Mesendoderm (in vitro differentiated cells): Measurements from ENCODE around the gene IFFO2.
A peak's percentile ranks its signal among the peaks of the same experiment; 100 is the strongest.

Experiments
- DNase-seq: peaks from one replicate; pipeline ENCODE4 v3.0.0; 2013
- H2AK5ac ChIP-seq: 2 replicates; pipeline ENCODE4 v1.6.1; 2013; ENCODE audit warnings: low read length, inconsistent platforms
- H2BK120ac ChIP-seq: 2 replicates; pipeline ENCODE4 v1.6.1; 2013; ENCODE audit warnings: low read depth, mild to moderate bottlenecking, low read length, moderate library complexity, mixed read lengths
- H2BK15ac ChIP-seq: replicated peaks from 2 replicates; pipeline ENCODE4 v1.6.1; 2013; ENCODE audit warnings: low read depth, mild to moderate bottlenecking, moderate library complexity
- H2BK5ac ChIP-seq: 2 replicates; pipeline ENCODE4 v1.6.1; 2013; ENCODE audit warnings: low read length, inconsistent platforms
- H3K18ac ChIP-seq: 2 replicates; pipeline ENCODE4 v1.6.1; 2013; ENCODE audit warnings: mild to moderate bottlenecking, low read length, mixed read lengths
- H3K23ac ChIP-seq: one replicate; pipeline ENCODE4 v1.6.1; 2013; ENCODE audit warnings: low read length
- H3K27ac ChIP-seq: 2 replicates; pipeline ENCODE4 v1.5.1; 2013; ENCODE audit warnings: low read depth, mild to moderate bottlenecking, inconsistent platforms, low read length, moderate library complexity
- H3K27me3 ChIP-seq: 2 replicates; pipeline ENCODE4 v1.6.1; 2013; ENCODE audit warnings: low read length, control low read depth, mild to moderate bottlenecking, inconsistent platforms; ENCODE audit not compliant: insufficient read depth, poor library complexity
- H3K36me3 ChIP-seq: 2 replicates; pipeline ENCODE4 v1.6.1; 2013; ENCODE audit warnings: low read length, inconsistent platforms; ENCODE audit not compliant: control insufficient read depth, insufficient read depth
- H3K4ac ChIP-seq: one replicate; pipeline ENCODE4 v1.6.1; 2013; ENCODE audit warnings: low read depth, mild to moderate bottlenecking, low read length, moderate library complexity
- H3K4me1 ChIP-seq: 2 replicates; pipeline ENCODE4 v1.6.1; 2013; ENCODE audit warnings: low read depth, low read length, inconsistent platforms; ENCODE audit not compliant: control insufficient read depth
- H3K4me2 ChIP-seq: 2 replicates; pipeline ENCODE4 v1.6.1; 2013; ENCODE audit warnings: low read length
- H3K4me3 ChIP-seq: 2 replicates; pipeline ENCODE4 v1.5.1; 2013; ENCODE audit warnings: mild to moderate bottlenecking, low read length
- H3K56ac ChIP-seq: one replicate; pipeline ENCODE4 v1.6.1; 2013; ENCODE audit warnings: low read length
- H3K79me1 ChIP-seq: 2 replicates; pipeline ENCODE4 v1.6.1; 2013; ENCODE audit warnings: low read length, inconsistent platforms
- H3K79me2 ChIP-seq: 2 replicates; pipeline ENCODE4 v1.6.1; 2013; ENCODE audit warnings: mild to moderate bottlenecking, low read length; ENCODE audit not compliant: control insufficient read depth, insufficient read depth
- H3K9ac ChIP-seq: 2 replicates; pipeline ENCODE4 v1.6.1; 2013; ENCODE audit warnings: low read length, inconsistent platforms
- H4K5ac ChIP-seq: one replicate; pipeline ENCODE4 v1.6.1; 2013; ENCODE audit warnings: low read length
- H4K8ac ChIP-seq: one replicate; pipeline ENCODE4 v1.6.1; 2013; ENCODE audit warnings: low read depth, mild to moderate bottlenecking, control low read depth, low read length, moderate library complexity
- WGBS: extraction: QIAGEN DNeasy Blood & Tissue Kit; methylation state at CpG from one replicate; pipeline ENCODE4 v1.1.7; 2013; ENCODE audit warnings: low lambda C conversion rate, missing lambda C conversion rate; ENCODE audit not compliant: insufficient coverage; ENCODE audit errors: extremely low coverage; 5-methylcytosine and 5-hydroxymethylcytosine counted together

IFFO2 gene

GRCh38 chr1:18936471-18936813 lies 20.0 kb downstream of the IFFO2 start:
- Histone ChIP-seq H3K23ac (peak overlapping the region; percentile 85), H2BK15ac (no peak overlapping the region), H2BK120ac (no peak overlapping the region), H3K4me1 (peaks cover 9% of the 10 kb centered on the region), H2BK5ac (no peak overlapping the region), H3K18ac (no peak overlapping the region), H3K4me3 (no peak overlapping the region), H3K56ac (no peak overlapping the region), H3K9ac (no peak overlapping the region), H3K4ac (no peak overlapping the region), H3K4me2 (no peak overlapping the region), H3K27ac (no peak overlapping the region), H4K5ac (no peak overlapping the region), H3K79me1 (peaks cover 4% of the 10 kb centered on the region), H3K36me3 (no peaks in the 10 kb centered on the region), H3K79me2 (peaks cover 5% of the 10 kb centered on the region), H3K27me3 (no peaks in the 10 kb centered on the region), H2AK5ac (no peak overlapping the region), H4K8ac (no peak overlapping the region)
- no CpG with 5 or more reads among the region's 3 CpGs for WGBS
- DNase-seq: no peak

- Histone ChIP-seq H3K56ac (no peak overlapping the region), H3K27ac (no peak overlapping the region), H4K8ac (no peak overlapping the region), H2BK5ac (no peak overlapping the region), H2BK15ac (no peak overlapping the region), H3K79me2 (peaks cover 2% of the 10 kb centered on the region), H3K23ac (no peak overlapping the region), H3K4me1 (peaks cover 9% of the 10 kb centered on the region), H2BK120ac (no peak overlapping the region), H3K36me3 (no peaks in the 10 kb centered on the region), H3K79me1 (peaks cover 7% of the 10 kb centered on the region), H3K18ac (no peak overlapping the region), H3K4me2 (no peak overlapping the region), H3K4me3 (no peak overlapping the region), H3K4ac (no peak overlapping the region), H2AK5ac (no peak overlapping the region), H3K27me3 (no peaks in the 10 kb centered on the region), H4K5ac (no peak overlapping the region), H3K9ac (no peak overlapping the region)
- no peak for DNase-seq
- no CpG with 5 or more reads among the region's 14 CpGs for WGBS
Measured at GRCh38 chr1:18934205-18935000, 22.1 kb downstream of the IFFO2 start.

DNA sequence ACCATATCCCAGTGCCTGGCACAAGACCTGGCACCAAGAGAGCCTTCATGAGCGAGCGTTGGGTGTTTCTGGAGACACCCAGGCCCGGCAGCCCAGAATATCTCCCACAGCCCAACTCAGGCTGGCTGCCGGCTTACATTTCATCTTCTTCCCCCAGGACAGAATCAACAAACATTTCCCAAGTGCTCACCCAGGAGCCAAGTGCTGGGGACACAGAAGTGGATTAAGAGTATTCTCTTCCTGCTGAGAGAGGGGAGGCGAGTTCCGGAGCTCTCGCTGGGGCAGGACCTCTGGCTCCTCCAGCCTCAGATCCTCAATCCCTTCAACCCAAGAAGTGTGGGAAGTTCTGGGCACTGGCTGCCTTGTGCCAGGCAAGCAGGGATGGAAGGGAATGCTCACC lies 23.6 kb downstream of the IFFO2 start:
- H3K56ac ChIP-seq: no peak overlapping the region
- H3K79me1 ChIP-seq: peaks cover 7% of the 10 kb centered on the region
- no peak overlapping the region for H2BK5ac ChIP-seq
- H4K5ac ChIP-seq: no peak overlapping the region
- H2BK15ac ChIP-seq: no peak overlapping the region
- H2AK5ac ChIP-seq: no peak overlapping the region
- H3K9ac ChIP-seq: no peak overlapping the region
- DNase-seq: no peak
- H3K18ac ChIP-seq: no peak overlapping the region
- H3K27ac ChIP-seq: no peak overlapping the region
- no peak overlapping the region for H3K4ac ChIP-seq
- no peaks in the 10 kb centered on the region for H3K36me3 ChIP-seq
- H3K79me2 ChIP-seq: peaks cover 4% of the 10 kb centered on the region
- H3K4me2 ChIP-seq: no peak overlapping the region
- peaks cover 9% of the 10 kb centered on the region for H3K4me1 ChIP-seq
- H2BK120ac ChIP-seq: no peak overlapping the region
- H3K4me3 ChIP-seq: no peak overlapping the region
- no peak overlapping the region for H3K23ac ChIP-seq
- H4K8ac ChIP-seq: no peak overlapping the region
- no CpG with 5 or more reads among the region's 7 CpGs for WGBS
- no peaks in the 10 kb centered on the region for H3K27me3 ChIP-seq

- no peak overlapping the region for H3K4ac ChIP-seq
- no peak overlapping the region for H3K4me2 ChIP-seq
- H4K8ac ChIP-seq: no peak overlapping the region
- peaks cover 4% of the 10 kb centered on the region for H3K79me2 ChIP-seq
- no peaks in the 10 kb centered on the region for H3K27me3 ChIP-seq
- no peak overlapping the region for H2BK15ac ChIP-seq
- no peak overlapping the region for H3K56ac ChIP-seq
- peaks cover 9% of the 10 kb centered on the region for H3K4me1 ChIP-seq
- H2BK120ac ChIP-seq: no peak overlapping the region
- H4K5ac ChIP-seq: no peak overlapping the region
- WGBS: no CpG with 5 or more reads among the region's 5 CpGs
- H3K4me3 ChIP-seq: no peak overlapping the region
- no peak overlapping the region for H3K9ac ChIP-seq
- H3K27ac ChIP-seq: no peak overlapping the region
- no peaks in the 10 kb centered on the region for H3K36me3 ChIP-seq
- no peak overlapping the region for H3K18ac ChIP-seq
- no peak for DNase-seq
- peaks cover 7% of the 10 kb centered on the region for H3K79me1 ChIP-seq
- no peak overlapping the region for H2AK5ac ChIP-seq
- H3K23ac ChIP-seq: no peak overlapping the region
- no peak overlapping the region for H2BK5ac ChIP-seq
Measured at GRCh38 chr1:18932387-18932786, 24.1 kb downstream of the IFFO2 start.

DNA sequence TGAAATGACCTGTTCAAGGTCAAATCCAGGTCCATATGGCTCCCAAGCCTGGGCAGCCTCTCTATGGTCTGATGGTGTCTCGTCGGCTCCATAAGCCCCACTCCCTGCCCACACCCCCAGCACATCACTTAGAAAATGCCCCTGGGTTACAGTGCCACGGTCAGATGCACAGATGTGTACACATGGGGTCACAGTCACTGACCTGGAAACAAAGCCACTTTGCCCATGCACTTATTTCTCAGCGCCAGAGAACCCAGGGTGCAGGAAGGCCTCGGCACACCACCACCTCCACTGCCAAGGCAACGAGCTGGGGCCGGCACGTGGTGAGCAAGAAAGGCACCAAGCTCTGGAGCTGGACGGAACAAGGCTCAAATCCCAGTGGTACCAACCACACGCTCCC lies 24.7 kb downstream of the IFFO2 start:
- Histone ChIP-seq H3K4me1 (peaks cover 9% of the 10 kb centered on the region), H4K5ac (no peak overlapping the region), H3K4ac (no peak overlapping the region), H3K27ac (no peak overlapping the region), H3K79me1 (peaks cover 9% of the 10 kb centered on the region), H3K56ac (peak overlapping the region; percentile 42), H3K79me2 (peaks cover 4% of the 10 kb centered on the region), H4K8ac (no peak overlapping the region), H2BK15ac (no peak overlapping the region), H2AK5ac (no peak overlapping the region), H3K27me3 (no peaks in the 10 kb centered on the region), H3K9ac (no peak overlapping the region), H3K36me3 (no peaks in the 10 kb centered on the region), H3K4me3 (no peak overlapping the region), H3K4me2 (no peak overlapping the region), H3K23ac (no peak overlapping the region), H3K18ac (no peak overlapping the region), H2BK5ac (no peak overlapping the region), H2BK120ac (no peak overlapping the region)
- DNase-seq: no peak
- no CpG with 5 or more reads among the region's 10 CpGs for WGBS

DNA sequence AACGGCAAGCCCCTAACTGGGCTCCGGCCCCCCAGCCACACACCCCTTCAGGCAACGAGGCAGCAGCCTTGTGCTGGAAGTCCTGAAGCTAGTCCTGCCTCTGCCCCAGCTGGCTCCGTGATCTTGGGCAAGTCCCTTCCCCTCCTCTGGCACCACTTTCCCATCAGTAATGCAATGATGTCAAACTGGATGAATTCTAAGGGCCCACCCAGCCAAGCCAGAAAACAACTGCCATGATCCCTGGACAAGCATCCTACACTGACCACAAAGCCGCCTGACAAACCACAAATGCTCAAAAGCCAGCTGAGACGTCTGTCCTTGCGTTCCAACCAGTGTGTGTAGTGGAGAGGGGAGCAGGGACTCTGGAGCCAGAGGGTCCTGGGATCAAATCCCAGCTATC lies 26.8 kb downstream of the IFFO2 start:
- Histone ChIP-seq H2BK120ac (no peak overlapping the region), H4K8ac (no peak overlapping the region), H4K5ac (no peak overlapping the region), H3K4me3 (no peak overlapping the region), H3K9ac (no peak overlapping the region), H3K4me2 (no peak overlapping the region), H3K27me3 (no peaks in the 10 kb centered on the region), H3K56ac (no peak overlapping the region), H3K27ac (no peak overlapping the region), H3K4me1 (peaks cover 9% of the 10 kb centered on the region), H2BK5ac (no peak overlapping the region), H3K23ac (no peak overlapping the region), H3K79me2 (peaks cover 4% of the 10 kb centered on the region), H3K18ac (no peak overlapping the region), H3K4ac (no peak overlapping the region), H3K36me3 (no peaks in the 10 kb centered on the region), H3K79me1 (peaks cover 8% of the 10 kb centered on the region), H2BK15ac (no peak overlapping the region), H2AK5ac (no peak overlapping the region)
- WGBS: no CpG with 5 or more reads among the region's 7 CpGs
- no peak for DNase-seq
